GM21529 (cell line): ENCODE measurements around the gene BTN1A1.

Source experiments
- ATAC-seq: cut with Tn5 transposase; IDR thresholded peaks from one replicate; pipeline ENCODE4 v1.9.1; 2021; ENCODE audit not compliant: unreplicated experiment

The BTN1A1 gene

GRCh38 chr6:26556263-26557070 lies 56.4 kb downstream of the BTN1A1 start:
- ATAC-seq: no peak
